ENCODE measurements around the gene ADAMTSL2. TPM values are rescaled to one million over a fixed set of nuclear protein-coding genes. Genes with fewer than 3 reads are reported as not detected.

ADAMTSL2 gene
- total RNA-seq, 1 donor from 2014 or later: not detected

DNA sequence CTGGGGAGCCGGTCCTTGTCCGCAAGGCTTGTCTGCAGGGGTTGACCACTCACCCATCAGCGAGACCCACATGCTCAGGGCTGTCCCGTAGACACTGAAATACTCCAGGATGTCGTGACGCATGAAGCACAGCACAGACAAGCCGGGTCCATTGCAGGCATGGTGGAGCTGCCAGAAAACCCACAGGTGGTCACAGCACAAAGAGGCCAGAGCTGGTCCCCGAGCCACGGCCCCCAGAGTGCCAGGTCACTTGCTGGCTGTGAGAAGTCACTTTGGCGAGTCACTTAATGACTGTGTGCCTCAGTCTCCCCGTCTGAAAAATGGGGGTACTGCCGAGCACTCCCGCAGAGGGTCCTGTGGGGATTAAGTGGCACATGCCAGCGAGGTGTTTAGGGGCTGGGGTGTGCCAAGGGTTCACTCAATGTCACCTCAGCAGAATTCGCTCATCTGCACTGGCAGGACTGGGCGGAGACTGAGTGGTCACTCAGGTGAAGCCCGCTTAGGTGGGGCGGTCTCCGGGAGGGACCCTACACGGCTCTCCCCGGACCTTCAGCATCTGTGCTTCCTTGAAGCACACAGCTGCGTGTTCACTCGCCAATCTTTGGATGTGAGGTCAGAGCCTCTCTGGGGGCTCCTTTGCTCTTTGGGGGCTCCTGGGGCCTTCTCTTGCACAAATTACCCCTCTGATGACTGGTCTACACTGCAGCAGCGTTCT, 14.2 kb upstream of the ADAMTSL2 start:
- DNase-seq (ENCODE audit: low read depth): no peak
- no peak overlapping the region for H3K4me3 ChIP-seq (ENCODE audit: low read depth, low read length)
- TF ChIP-seq, protein P1, sequence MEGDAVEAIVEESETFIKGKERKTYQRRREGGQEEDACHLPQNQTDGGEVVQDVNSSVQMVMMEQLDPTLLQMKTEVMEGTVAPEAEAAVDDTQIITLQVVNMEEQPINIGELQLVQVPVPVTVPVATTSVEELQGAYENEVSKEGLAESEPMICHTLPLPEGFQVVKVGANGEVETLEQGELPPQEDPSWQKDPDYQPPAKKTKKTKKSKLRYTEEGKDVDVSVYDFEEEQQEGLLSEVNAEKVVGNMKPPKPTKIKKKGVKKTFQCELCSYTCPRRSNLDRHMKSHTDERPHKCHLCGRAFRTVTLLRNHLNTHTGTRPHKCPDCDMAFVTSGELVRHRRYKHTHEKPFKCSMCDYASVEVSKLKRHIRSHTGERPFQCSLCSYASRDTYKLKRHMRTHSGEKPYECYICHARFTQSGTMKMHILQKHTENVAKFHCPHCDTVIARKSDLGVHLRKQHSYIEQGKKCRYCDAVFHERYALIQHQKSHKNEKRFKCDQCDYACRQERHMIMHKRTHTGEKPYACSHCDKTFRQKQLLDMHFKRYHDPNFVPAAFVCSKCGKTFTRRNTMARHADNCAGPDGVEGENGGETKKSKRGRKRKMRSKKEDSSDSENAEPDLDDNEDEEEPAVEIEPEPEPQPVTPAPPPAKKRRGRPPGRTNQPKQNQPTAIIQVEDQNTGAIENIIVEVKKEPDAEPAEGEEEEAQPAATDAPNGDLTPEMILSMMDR (conservative IDR thresholded peaks at IDR 0.05; ENCODE audit: low read depth, low read length): no peak

DNA sequence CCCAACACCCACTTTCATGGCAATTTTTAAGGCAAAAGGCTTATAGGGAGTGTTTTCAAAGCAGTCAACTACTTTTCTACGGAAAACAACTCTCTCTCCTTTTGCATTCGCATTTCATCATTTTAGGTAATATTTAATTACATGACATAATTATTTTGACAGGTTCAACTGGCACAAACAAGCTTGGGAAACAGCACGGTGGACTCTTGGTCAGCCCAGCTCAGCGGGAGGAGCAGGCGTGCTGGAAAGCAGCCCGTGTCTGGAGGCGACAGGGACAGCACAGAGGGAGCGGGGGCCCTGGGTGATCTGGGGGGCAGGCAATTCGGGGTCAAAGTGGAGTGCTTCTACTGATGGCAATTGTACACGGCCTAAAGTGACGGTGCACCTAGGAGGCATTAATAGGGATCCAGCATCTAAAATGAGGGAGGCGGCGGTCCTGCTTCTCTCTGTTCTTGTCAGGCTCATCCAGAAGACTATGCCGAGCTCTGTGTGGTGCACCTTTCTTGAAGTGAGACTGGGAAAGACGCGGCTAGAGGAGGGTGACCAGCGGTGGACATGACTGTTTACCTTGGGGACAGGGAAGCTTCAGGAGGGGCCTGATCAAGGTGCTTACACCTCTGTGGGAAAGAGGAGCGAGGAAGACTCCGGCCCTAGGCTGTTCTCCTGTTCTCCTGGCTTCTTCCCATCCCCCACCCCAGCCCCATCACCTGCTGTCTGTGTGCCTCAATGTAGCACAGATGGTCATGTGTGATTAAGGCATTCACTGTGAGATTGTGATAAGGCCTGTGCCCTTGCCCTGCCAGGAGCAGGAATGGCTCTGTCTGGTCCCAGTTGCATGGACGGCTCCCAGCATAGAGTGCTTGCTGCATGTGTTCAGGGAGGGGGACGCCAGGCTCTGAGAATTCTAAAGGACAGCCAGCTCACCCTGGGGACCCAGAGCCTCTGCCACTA, 13.1 kb upstream of the ADAMTSL2 start:
- peak; percentile 12 for DNase-seq (ENCODE audit: low read depth)
- no peak overlapping the region for H3K4me3 ChIP-seq (ENCODE audit: low read depth, low read length)
- TF ChIP-seq, protein P1 (conservative IDR thresholded peaks at IDR 0.05; ENCODE audit: low read depth, low read length): no peak

DNA sequence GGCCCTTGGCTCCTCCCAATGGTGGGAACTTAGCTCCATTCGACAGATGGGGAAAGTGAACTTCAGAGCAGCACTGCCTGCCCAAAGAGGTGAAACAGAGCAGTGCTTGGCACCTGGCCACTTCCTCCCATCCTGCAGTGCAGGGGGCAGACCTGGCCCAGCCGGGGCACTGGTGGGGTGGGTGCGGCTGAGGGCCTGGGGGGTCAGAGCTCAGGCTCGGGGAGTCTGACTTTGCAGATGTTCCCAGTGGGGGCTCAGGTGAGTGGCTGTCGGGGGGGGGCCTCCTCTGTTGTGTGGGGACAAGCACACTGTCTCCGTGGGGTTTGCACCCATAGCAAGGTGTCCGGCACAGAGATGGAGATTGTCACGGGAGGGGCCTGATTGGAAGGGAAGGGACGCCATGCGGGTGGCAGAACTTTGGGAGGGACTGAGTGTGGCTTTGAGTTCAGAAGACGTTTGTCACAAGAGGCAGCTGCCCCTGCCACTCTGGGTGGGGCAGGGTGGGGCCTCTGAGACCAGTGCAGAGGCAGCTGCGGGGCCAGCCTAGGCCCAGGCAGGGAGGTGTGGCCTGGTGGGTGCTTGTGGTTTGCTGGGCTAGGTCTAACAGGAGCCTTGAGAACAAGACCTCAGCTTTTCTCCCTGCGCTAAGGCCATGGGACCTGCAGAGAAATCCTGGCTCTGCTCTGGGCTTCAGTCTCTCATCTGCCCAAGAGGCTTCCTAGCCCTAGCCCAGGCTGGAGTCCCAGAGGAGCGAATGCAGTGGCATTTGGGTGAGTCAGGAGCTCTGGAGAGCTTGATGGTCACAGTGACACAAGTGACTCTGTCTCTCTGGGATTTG, 12.2 kb upstream of the ADAMTSL2 start:
- TF ChIP-seq, protein P1 (conservative IDR thresholded peaks at IDR 0.05; ENCODE audit: low read depth, low read length): no peak
- DNase-seq (ENCODE audit: low read depth): no peak
- no peak overlapping the region for H3K4me3 ChIP-seq (ENCODE audit: low read depth, low read length)

DNA sequence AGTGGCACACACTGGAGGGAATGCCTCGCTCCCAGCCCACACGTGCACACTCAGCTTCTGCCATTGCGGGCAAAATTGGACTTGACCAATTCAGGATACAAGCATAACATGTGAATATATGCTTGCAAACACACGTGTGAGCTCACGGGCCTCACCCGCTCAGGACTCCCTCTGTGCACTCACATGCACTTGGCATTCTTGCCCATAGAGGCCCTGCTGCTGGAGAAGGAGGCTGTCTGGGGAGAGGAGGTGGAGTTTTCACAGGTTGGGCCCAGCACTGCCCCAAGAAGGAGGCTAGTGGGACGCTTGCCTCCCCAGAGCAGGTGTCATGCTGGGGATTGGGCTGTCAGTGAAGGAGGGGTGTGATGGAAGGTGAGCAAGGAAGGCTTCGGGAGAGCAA, 11.4 kb upstream of the ADAMTSL2 start:
- no peak for DNase-seq (ENCODE audit: low read depth)
- TF ChIP-seq, protein P1 (conservative IDR thresholded peaks at IDR 0.05; ENCODE audit: low read depth, low read length): no peak
- no peak overlapping the region for H3K4me3 ChIP-seq (ENCODE audit: low read depth, low read length)

DNA sequence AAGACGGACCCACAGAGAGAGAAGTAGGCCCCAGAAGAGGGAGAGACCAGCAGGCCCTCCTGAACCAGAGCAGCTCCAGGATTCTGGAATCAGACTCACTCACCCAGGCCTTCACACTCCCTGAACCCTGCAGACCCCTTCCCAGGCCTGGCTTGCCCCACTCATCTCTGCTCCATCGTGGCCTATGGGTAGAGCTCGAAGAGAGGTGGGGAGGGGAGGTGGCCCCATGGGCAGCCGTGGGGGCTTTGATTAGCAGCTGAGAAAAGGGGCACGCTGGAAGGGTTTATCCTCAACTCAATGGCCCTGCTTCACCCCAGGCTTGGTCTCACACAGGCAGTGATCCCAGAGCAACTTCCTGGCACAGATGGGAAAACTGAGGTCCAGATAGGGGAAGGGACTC, 10.4 kb upstream of the ADAMTSL2 start:
- TF ChIP-seq, protein P1 (conservative IDR thresholded peaks at IDR 0.05; ENCODE audit: low read depth, low read length): no peak
- DNase-seq (ENCODE audit: low read depth): no peak
- no peak overlapping the region for H3K4me3 ChIP-seq (ENCODE audit: low read depth, low read length)

DNA sequence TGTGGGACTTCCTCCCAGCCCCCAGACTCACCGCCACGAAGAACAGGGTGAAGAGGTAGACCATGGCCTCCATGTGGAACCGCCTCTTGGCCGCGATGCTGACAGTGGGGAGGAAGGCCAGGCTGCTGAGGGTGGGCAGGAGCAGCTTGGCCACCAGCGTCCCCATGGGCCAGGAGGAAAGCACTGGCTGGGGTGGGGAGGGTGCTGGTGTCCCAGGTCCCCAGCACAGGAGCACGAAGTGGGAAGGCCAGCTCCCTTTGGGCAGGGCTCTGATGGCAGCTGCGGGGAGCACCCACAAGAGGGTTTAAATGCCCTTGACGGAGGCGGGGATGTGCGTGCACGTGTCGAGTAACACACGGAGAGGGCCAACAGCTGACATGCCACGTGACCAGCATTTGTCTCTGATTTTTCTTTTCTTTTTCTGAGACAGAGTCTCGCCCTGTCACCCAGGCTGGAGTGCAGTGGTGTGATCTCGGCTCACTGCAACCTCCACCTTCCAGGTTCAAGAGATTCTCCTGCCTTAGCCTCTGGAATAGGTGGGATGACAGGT, 9.8 kb upstream of the ADAMTSL2 start, which contains the start of gene MYMK:
MYMK (minus strand) TSS at position 281 of the 550 bp plus-strand sequence; CDS start at position 166, 115 bp downstream.
- DNase-seq (ENCODE audit: low read depth): no peak
- no peak within 1 kb of the TSS for H3K4me3 ChIP-seq (ENCODE audit: low read depth, low read length)
- TF ChIP-seq, protein P1 (conservative IDR thresholded peaks at IDR 0.05; ENCODE audit: low read depth, low read length): no peak
